Activated T-cell treated with anti-CD3 and anti-CD28 coated beads, Interleukin-2, amount 50 U/mL, for 72 hours (primary cell): ENCODE results near the gene TAS2R13. TPM values are rescaled to one million over a fixed set of nuclear protein-coding genes. Genes with fewer than 3 reads are reported as not detected.
A peak's percentile ranks its signal among the peaks of the same experiment; 100 is the strongest.

Experiments
- ATAC-seq, 2 donors: fragments of 150-1000 bp; cut with Tn5 transposase; replicated peaks in 1 of 2; 2 replicates each; pipeline ENCODE4 v1.10.0; 2021; ENCODE audit warnings: moderate library complexity in 2 of 2, mild to moderate bottlenecking in 1 of 2
- DNase-seq, 2 donors: peaks; one replicate each; pipeline ENCODE4 v3.0.0; 2021 to 2022; ENCODE audit warnings: mixed read lengths in 1 of 2
- H3K27ac Mint-ChIP-seq: one replicate; pipeline ENCODE4 v1.8.0; 2022; ENCODE audit warnings: mild to moderate bottlenecking, moderate library complexity, mixed read lengths
- H3K27me3 Mint-ChIP-seq: one replicate; pipeline ENCODE4 v1.8.0; 2022; ENCODE audit warnings: low read depth, mixed read lengths
- H3K36me3 Mint-ChIP-seq, 2 donors: one replicate each; pipeline ENCODE4 v1.8.0; 2022; ENCODE audit warnings: mixed read lengths in 2 of 2, mild to moderate bottlenecking in 1 of 2; ENCODE audit not compliant: insufficient read depth in 2 of 2
- H3K4me1 Mint-ChIP-seq: one replicate; pipeline ENCODE4 v1.8.0; 2022; ENCODE audit warnings: low read depth, mixed read lengths
- H3K4me3 Mint-ChIP-seq, 2 donors: one replicate each; pipeline ENCODE4 v1.8.0; 2022; ENCODE audit warnings: mild to moderate bottlenecking in 2 of 2, mixed read lengths in 2 of 2, moderate library complexity in 2 of 2
- H3K9me3 Mint-ChIP-seq, 2 donors: one replicate each; pipeline ENCODE4 v1.8.0; 2022; ENCODE audit warnings: mixed read lengths in 2 of 2
- total RNA-seq, 2 donors: library from RNA; stranded (reverse); gene quantifications; one replicate each; pipeline ENCODE4 v1.2.3, GENCODE V29; 2022

The TAS2R13 gene
- total RNA-seq, 2 donors from 2014 or later: 0.53 TPM

- peaks cover 0 to 5% of the 10 kb centered on the region in 2 donors for H3K36me3 Mint-ChIP-seq
- H3K4me1 Mint-ChIP-seq: no peaks in the 10 kb centered on the region
- DNase-seq (no peak), ATAC-seq (no peak)
- no peak overlapping the region for H3K4me3 Mint-ChIP-seq
- no peaks in the 10 kb centered on the region for H3K9me3 Mint-ChIP-seq
- H3K27me3 Mint-ChIP-seq: no peaks in the 10 kb centered on the region
- H3K27ac Mint-ChIP-seq: no peak overlapping the region
Measured at GRCh38 chr12:10910380-10910779, 1.0 kb upstream of the TAS2R13 start.

GRCh38 chr12:10904686-10905085 lies 4.7 kb downstream of the TAS2R13 start:
- Mint-ChIP-seq H3K36me3 (peaks cover 13 to 23% of the 10 kb centered on the region in 2 donors), H3K4me3 (no peak overlapping the region), H3K27me3 (no peaks in the 10 kb centered on the region), H3K27ac (no peak overlapping the region), H3K4me1 (no peaks in the 10 kb centered on the region), H3K9me3 (peaks cover 7 to 12% of the 10 kb centered on the region in 2 donors)
- no peak for ATAC-seq
- DNase-seq: no peak

GRCh38 chr12:10901427-10901826 lies 7.9 kb downstream of the TAS2R13 start:
- Mint-ChIP-seq H3K9me3 (peaks cover 7 to 14% of the 10 kb centered on the region in 2 donors), H3K27ac (no peak overlapping the region), H3K4me1 (no peaks in the 10 kb centered on the region), H3K4me3 (no peak overlapping the region), H3K27me3 (no peaks in the 10 kb centered on the region), H3K36me3 (peaks cover 13 to 21% of the 10 kb centered on the region in 2 donors)
- no peak for DNase-seq
- ATAC-seq: no peak

GRCh38 chr12:10900972-10901371 lies 8.4 kb downstream of the TAS2R13 start:
- H3K9me3 Mint-ChIP-seq: peaks cover 7 to 14% of the 10 kb centered on the region in 2 donors
- ATAC-seq (no peak), DNase-seq (no peak)
- peaks cover 13 to 21% of the 10 kb centered on the region in 2 donors for H3K36me3 Mint-ChIP-seq
- no peak overlapping the region for H3K4me3 Mint-ChIP-seq
- no peak overlapping the region for H3K27ac Mint-ChIP-seq
- no peaks in the 10 kb centered on the region for H3K27me3 Mint-ChIP-seq
- no peaks in the 10 kb centered on the region for H3K4me1 Mint-ChIP-seq

GRCh38 chr12:10900530-10900929 lies 8.8 kb downstream of the TAS2R13 start:
- DNase-seq (no peak), ATAC-seq (no peak)
- Mint-ChIP-seq H3K4me3 (no peak overlapping the region), H3K9me3 (peaks cover 7 to 14% of the 10 kb centered on the region in 2 donors), H3K36me3 (peaks cover 13 to 18% of the 10 kb centered on the region in 2 donors), H3K27ac (no peak overlapping the region), H3K27me3 (no peaks in the 10 kb centered on the region), H3K4me1 (no peaks in the 10 kb centered on the region)

- ATAC-seq (no peak), DNase-seq (no peak)
- no peak overlapping the region for H3K27ac Mint-ChIP-seq
- H3K4me3 Mint-ChIP-seq: no peak overlapping the region
- peaks cover 0 to 3% of the 10 kb centered on the region in 2 donors for H3K36me3 Mint-ChIP-seq
- H3K4me1 Mint-ChIP-seq: no peaks in the 10 kb centered on the region
- H3K27me3 Mint-ChIP-seq: no peaks in the 10 kb centered on the region
- peaks cover 1 to 2% of the 10 kb centered on the region in 2 donors for H3K9me3 Mint-ChIP-seq
Measured at GRCh38 chr12:10896854-10897253, 12.5 kb downstream of the TAS2R13 start.

- Mint-ChIP-seq H3K4me3 (no peak overlapping the region), H3K9me3 (no peaks in the 10 kb centered on the region), H3K4me1 (no peaks in the 10 kb centered on the region), H3K36me3 (no peaks in the 10 kb centered on the region), H3K27me3 (no peaks in the 10 kb centered on the region), H3K27ac (no peak overlapping the region)
- no peak for DNase-seq
- no peak for ATAC-seq
Measured at GRCh38 chr12:10891937-10892336, 17.4 kb downstream of the TAS2R13 start.

- Mint-ChIP-seq H3K27ac (no peak overlapping the region), H3K4me3 (no peak overlapping the region)
Measured at GRCh38 chr12:10889226-10889625, 20.1 kb downstream of the TAS2R13 start.

GRCh38 chr12:10884086-10884725 lies 25.2 kb downstream of the TAS2R13 start, which contains the start of gene PRH1:
Gene PRH1, minus strand, starts transcription at chr12:10884255. Its CDS starts 38 bp downstream, at chr12:10884217.
- ATAC-seq: no peak
- Mint-ChIP-seq H3K36me3 (peaks cover 0 to 2% of the 10 kb centered on the region in 2 donors), H3K27me3 (no peaks in the 10 kb centered on the region), H3K9me3 (no peaks in the 10 kb centered on the region), H3K4me1 (no peaks in the 10 kb centered on the region), H3K27ac (no peak within 1 kb of the TSS), H3K4me3 (no peak within 1 kb of the TSS)
- DNase-seq: no peak

More at GRCh38 chr12:10889226-10889625, 20.1 kb downstream of the TAS2R13 start:
- no peaks in the 10 kb centered on the region for H3K36me3 Mint-ChIP-seq
- H3K27me3 Mint-ChIP-seq: no peaks in the 10 kb centered on the region
- no peaks in the 10 kb centered on the region for H3K9me3 Mint-ChIP-seq
- no peak for DNase-seq
- no peak for ATAC-seq
- H3K4me1 Mint-ChIP-seq: no peaks in the 10 kb centered on the region

- H3K9me3 Mint-ChIP-seq: peaks cover 2 to 11% of the 10 kb centered on the region in 2 donors
- peak overlapping the region; percentile 54 for H3K27ac Mint-ChIP-seq
- H3K4me3 Mint-ChIP-seq: no peak overlapping the region
- H3K4me1 Mint-ChIP-seq: no peaks in the 10 kb centered on the region
- H3K27me3 Mint-ChIP-seq: no peaks in the 10 kb centered on the region
- peaks cover 6 to 9% of the 10 kb centered on the region in 2 donors for H3K36me3 Mint-ChIP-seq
- DNase-seq: no peak
- ATAC-seq: no peak
Measured at GRCh38 chr12:10873378-10873777, 36.0 kb downstream of the TAS2R13 start.

- Mint-ChIP-seq H3K27me3 (no peaks in the 10 kb centered on the region), H3K9me3 (peaks cover 0 to 5% of the 10 kb centered on the region in 2 donors), H3K4me1 (no peaks in the 10 kb centered on the region), H3K27ac (no peak overlapping the region), H3K36me3 (peaks cover 0 to 4% of the 10 kb centered on the region in 2 donors), H3K4me3 (no peak overlapping the region)
- ATAC-seq (no peak), DNase-seq (no peak)
Measured at GRCh38 chr12:10867381-10867780, 42.0 kb downstream of the TAS2R13 start.

- Mint-ChIP-seq H3K4me3 (no peak overlapping the region), H3K9me3 (peaks cover 9 to 13% of the 10 kb centered on the region in 2 donors), H3K36me3 (peaks cover 5 to 20% of the 10 kb centered on the region in 2 donors), H3K4me1 (no peaks in the 10 kb centered on the region), H3K27me3 (no peaks in the 10 kb centered on the region), H3K27ac (no peak overlapping the region)
- ATAC-seq (no peak), DNase-seq (no peak)
Measured at GRCh38 chr12:10863512-10864218, 45.7 kb downstream of the TAS2R13 start.

- Mint-ChIP-seq H3K4me1 (no peaks in the 10 kb centered on the region), H3K27ac (no peak overlapping the region), H3K9me3 (peaks cover 13 to 26% of the 10 kb centered on the region in 2 donors), H3K4me3 (no peak overlapping the region), H3K27me3 (no peaks in the 10 kb centered on the region), H3K36me3 (peaks cover 21 to 39% of the 10 kb centered on the region in 2 donors)
- DNase-seq (no peak), ATAC-seq (no peak)
Measured at GRCh38 chr12:10861366-10861765, 48.0 kb downstream of the TAS2R13 start.
